Activated B cell treated with CpG ODN at 0.5 μM for 24 hours (primary cell): Measurements from ENCODE around the gene ZFP69B. TPM values are rescaled to one million over a fixed set of nuclear protein-coding genes. Genes with fewer than 3 reads are reported as not detected.

Experiments used
- ATAC-seq: fragments of 200-7000 bp; cut with Tn5 transposase; one replicate; pipeline ENCODE4 v1.10.0; 2021; ENCODE audit warnings: low read depth, mild to moderate bottlenecking, moderate library complexity
- CTCF ChIA-PET: fragments of 350-600 bp; sonication (Branson Sonifier 250); formaldehyde crosslinking; loops from one replicate; lab custom pipeline; 2021; ENCODE audit warnings: antibody characterized with exemption; lab: Charles Lee
- POLR2A ChIA-PET: fragments of 350-600 bp; sonication (Branson Sonifier 250); formaldehyde crosslinking; loops from one replicate; lab custom pipeline; 2021; ENCODE audit warnings: antibody characterized with exemption; lab: Charles Lee
- DNase-seq: peaks from one replicate; pipeline ENCODE4 v3.0.0; 2022
- H3K27ac Mint-ChIP-seq: one replicate; pipeline ENCODE4 v1.8.0; 2020; ENCODE audit warnings: mixed read lengths
- H3K27me3 Mint-ChIP-seq: one replicate; pipeline ENCODE4 v1.8.0; 2021; ENCODE audit warnings: mixed read lengths
- H3K36me3 Mint-ChIP-seq: one replicate; pipeline ENCODE4 v1.8.0; 2021; ENCODE audit warnings: low read depth, mixed read lengths
- H3K4me1 Mint-ChIP-seq: one replicate; pipeline ENCODE4 v1.8.0; 2021; ENCODE audit warnings: mixed read lengths
- H3K4me3 Mint-ChIP-seq: one replicate; pipeline ENCODE4 v1.8.0; 2020; ENCODE audit warnings: mild to moderate bottlenecking, mixed read lengths
- H3K9me3 Mint-ChIP-seq: one replicate; pipeline ENCODE4 v1.8.0; 2020; ENCODE audit warnings: mixed read lengths
- intact Hi-C: fragments of 100-400 bp; cut with micrococcal nuclease; formaldehyde crosslinking; loops from one replicate; pipeline ENCODE4 v1.15.1; 2024
- total RNA-seq: library from RNA; stranded (reverse); gene quantifications from 2 replicates; pipeline ENCODE4 v1.2.3, GENCODE V29; 2022
- TF ChIP-seq, protein P1 (sequence below): fragments of 200-600 bp; IDR thresholded peaks from one replicate; pipeline ENCODE4 v1.8.0; 2022; ENCODE audit warnings: antibody characterized with exemption, mild to moderate bottlenecking

ZFP69B gene
- total RNA-seq, 1 donor from 2014 or later: 10.4 TPM

DNA sequence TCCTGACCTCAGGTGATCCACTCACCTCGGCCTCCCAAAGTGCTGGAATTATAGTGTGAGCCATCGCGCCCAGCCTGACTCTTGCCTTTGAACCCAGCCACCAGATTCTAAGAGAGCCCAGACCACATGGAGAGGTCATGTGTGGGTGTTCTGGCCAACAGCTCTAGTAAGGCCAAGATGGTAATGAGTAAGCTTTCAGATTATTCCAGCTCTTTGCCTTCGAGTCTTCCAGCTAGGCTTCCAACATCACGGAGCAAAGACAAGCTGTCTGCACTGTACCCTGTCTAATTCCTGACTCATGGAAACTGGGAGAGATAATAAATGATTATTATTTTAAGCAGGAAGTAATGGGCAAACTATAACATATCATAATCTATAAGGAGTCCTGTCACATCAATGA is 14.8 kb upstream of the ZFP69B start:
- TF ChIP-seq, protein P1, sequence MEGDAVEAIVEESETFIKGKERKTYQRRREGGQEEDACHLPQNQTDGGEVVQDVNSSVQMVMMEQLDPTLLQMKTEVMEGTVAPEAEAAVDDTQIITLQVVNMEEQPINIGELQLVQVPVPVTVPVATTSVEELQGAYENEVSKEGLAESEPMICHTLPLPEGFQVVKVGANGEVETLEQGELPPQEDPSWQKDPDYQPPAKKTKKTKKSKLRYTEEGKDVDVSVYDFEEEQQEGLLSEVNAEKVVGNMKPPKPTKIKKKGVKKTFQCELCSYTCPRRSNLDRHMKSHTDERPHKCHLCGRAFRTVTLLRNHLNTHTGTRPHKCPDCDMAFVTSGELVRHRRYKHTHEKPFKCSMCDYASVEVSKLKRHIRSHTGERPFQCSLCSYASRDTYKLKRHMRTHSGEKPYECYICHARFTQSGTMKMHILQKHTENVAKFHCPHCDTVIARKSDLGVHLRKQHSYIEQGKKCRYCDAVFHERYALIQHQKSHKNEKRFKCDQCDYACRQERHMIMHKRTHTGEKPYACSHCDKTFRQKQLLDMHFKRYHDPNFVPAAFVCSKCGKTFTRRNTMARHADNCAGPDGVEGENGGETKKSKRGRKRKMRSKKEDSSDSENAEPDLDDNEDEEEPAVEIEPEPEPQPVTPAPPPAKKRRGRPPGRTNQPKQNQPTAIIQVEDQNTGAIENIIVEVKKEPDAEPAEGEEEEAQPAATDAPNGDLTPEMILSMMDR: no peak

DNA sequence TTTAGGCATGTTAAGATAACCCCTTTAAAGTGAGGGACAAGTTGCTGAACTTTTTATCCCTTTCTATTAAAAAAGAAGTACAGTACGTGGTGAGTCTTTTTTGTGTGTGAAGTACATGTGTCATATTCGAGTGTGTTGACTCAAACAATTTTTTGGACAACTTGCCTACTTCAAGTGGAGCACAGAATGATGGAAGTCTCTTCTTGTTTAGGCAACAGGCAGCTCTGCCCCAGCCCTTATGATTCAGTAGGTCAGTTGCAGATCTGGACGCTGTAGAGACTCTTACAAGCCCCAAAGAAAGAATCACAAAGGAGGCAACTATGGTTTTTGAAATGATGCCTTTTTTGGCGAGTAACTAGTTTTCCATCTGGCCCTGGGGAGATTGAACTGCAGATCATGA is 14.4 kb upstream of the ZFP69B start:
- Mint-ChIP-seq H3K27ac (no peak overlapping the region), H3K4me1 (peaks cover 4% of the 10 kb centered on the region), H3K36me3 (no peaks in the 10 kb centered on the region), H3K4me3 (no peak overlapping the region), H3K27me3 (no peaks in the 10 kb centered on the region), H3K9me3 (no peaks in the 10 kb centered on the region)
- TF ChIP-seq, protein P1: no peak
- POLR2A ChIA-PET: no interaction called here
- intact Hi-C loops: no loop called here
- CTCF ChIA-PET: interaction anchor here (3.1 kb wide), 1 partner anchor 11 kb away, joined by 14 read pairs; no protein-coding TSS in a partner anchor
- ATAC-seq (no peak), DNase-seq (no peak)

More for the DNA sequence above, 14.8 kb upstream of the ZFP69B start:
- intact Hi-C loops: no loop called here
- no peak overlapping the region for H3K4me3 Mint-ChIP-seq
- no peak for ATAC-seq
- ChIA-PET CTCF (interaction anchor here (0.7 kb wide), 1 partner anchor 292 kb away, joined by 6 read pairs; no protein-coding TSS in a partner anchor), POLR2A (interaction anchor here (0.6 to 0.7 kb wide), 2 partner anchors 13 to 16 kb away, joined by 3 to 4 read pairs; no protein-coding TSS in a partner anchor)
- H3K9me3 Mint-ChIP-seq: no peaks in the 10 kb centered on the region
- H3K27ac Mint-ChIP-seq: no peak overlapping the region
- H3K36me3 Mint-ChIP-seq: no peaks in the 10 kb centered on the region
- peaks cover 4% of the 10 kb centered on the region for H3K4me1 Mint-ChIP-seq
- DNase-seq: no peak
- no peaks in the 10 kb centered on the region for H3K27me3 Mint-ChIP-seq

DNA sequence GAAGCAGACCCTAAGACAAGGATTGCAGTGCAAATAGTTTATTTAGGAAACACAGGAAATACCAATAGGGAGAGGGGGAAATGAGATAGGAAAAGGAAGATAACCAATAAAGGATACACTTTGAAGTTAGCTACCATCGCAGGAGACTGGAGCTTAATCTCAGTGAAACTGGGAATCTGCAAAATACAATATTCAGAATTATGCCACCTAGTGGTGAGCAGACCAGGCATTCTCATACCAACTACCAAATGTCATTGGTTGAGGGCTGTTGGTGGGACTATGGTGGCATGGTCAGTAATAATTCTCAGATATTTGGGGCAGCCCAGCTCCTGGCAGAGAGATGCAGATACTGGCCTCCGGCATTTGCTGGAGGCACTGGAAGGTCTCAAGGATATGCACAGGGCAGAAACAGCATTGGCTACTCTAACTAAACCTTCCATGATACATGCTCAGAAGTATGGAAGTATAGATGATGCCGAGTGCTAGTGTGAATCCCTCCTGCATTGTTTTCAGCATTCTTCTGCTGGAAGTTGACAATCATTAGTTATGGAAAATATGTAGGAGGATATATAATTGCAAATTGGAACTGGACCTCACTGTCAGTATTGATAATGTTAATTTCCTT is 11.8 kb upstream of the ZFP69B start:
- intact Hi-C loops: loop anchor here (1.0 kb wide), 2 partner anchors 294 to 360 kb away; no protein-coding TSS in a partner anchor
- Mint-ChIP-seq H3K27me3 (no peaks in the 10 kb centered on the region), H3K36me3 (no peaks in the 10 kb centered on the region), H3K4me3 (no peak overlapping the region), H3K27ac (no peak overlapping the region), H3K9me3 (no peaks in the 10 kb centered on the region), H3K4me1 (peaks cover 4% of the 10 kb centered on the region)
- CTCF ChIA-PET: interaction anchor here (0.6 to 3.3 kb wide), 16 partner anchors 9 to 360 kb away, joined by 3 to 31 read pairs (median 6); partner anchors contain the start of gene ZFP69B
- TF ChIP-seq, protein P1: no peak
- DNase-seq: no peak
- POLR2A ChIA-PET: interaction anchor here (1.0 kb wide), 1 partner anchor 294 kb away, joined by 3 read pairs; no protein-coding TSS in a partner anchor
- peak; percentile 49 for ATAC-seq

DNA sequence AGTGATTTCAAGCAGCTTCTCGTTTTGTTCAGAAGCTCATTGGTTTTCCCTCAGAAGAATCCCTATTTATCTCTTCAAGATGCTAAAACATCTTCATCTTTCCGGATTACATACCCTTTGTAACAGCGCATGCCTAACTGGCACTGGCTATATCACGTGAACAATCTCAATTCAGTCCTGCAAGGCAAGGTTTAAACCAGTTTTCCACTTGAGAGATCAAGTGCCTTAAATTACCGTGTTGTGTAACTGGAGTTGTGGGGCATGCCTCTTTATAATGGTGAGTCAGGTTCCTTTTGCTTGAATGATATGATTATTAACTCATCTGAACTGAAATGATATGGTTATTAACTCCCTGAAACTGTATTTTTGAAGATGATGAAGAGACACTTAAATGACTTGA is 11.0 kb upstream of the ZFP69B start:
- ATAC-seq (no peak), DNase-seq (no peak)
- TF ChIP-seq, protein P1: no peak
- intact Hi-C loops: no loop called here
- POLR2A ChIA-PET: no interaction called here
- peaks cover 4% of the 10 kb centered on the region for H3K4me1 Mint-ChIP-seq
- H3K9me3 Mint-ChIP-seq: no peaks in the 10 kb centered on the region
- no peak overlapping the region for H3K4me3 Mint-ChIP-seq
- H3K36me3 Mint-ChIP-seq: peaks cover 3% of the 10 kb centered on the region
- H3K27me3 Mint-ChIP-seq: no peaks in the 10 kb centered on the region
- H3K27ac Mint-ChIP-seq: no peak overlapping the region
- CTCF ChIA-PET: interaction anchor here (1.0 to 3.3 kb wide), 5 partner anchors 57 to 295 kb away, joined by 3 to 31 read pairs (median 6); no protein-coding TSS in a partner anchor
